DMS53 treated with DMSO at 0.1 percent for 48 hours (cell line): ENCODE results near the gene CAPS.

Experiments
- DNase-seq: peaks from one replicate; lab custom pipeline; 2025; ENCODE audit not compliant: unreplicated experiment; lab: John Stamatoyannopoulos, UW

CAPS gene

GRCh38 chr19:5933391-5934068 is 19.5 kb downstream of the CAPS start:
- no peak for DNase-seq

GRCh38 chr19:5934069-5934401 is 20.0 kb downstream of the CAPS start:
- no peak for DNase-seq

GRCh38 chr19:5934774-5935472 is 20.9 kb downstream of the CAPS start:
- DNase-seq, result no peak

- no peak for DNase-seq
Observed at GRCh38 chr19:5935473-5936291, 21.6 kb downstream of the CAPS start.

- DNase-seq, result no peak
Observed at GRCh38 chr19:5936292-5936592, 22.2 kb downstream of the CAPS start.

- no peak for DNase-seq
Observed at GRCh38 chr19:5937550-5937949, 23.5 kb downstream of the CAPS start.

GRCh38 chr19:5940260-5941208 is 26.5 kb downstream of the CAPS start:
- no peak for DNase-seq

- no peak for DNase-seq
Observed at GRCh38 chr19:5941673-5942072, 27.6 kb downstream of the CAPS start.

- no peak for DNase-seq
Observed at GRCh38 chr19:5943045-5943444, 29.0 kb downstream of the CAPS start.

- no peak for DNase-seq
Observed at GRCh38 chr19:5943623-5944022, 29.6 kb downstream of the CAPS start.

GRCh38 chr19:5947435-5947834 is 33.4 kb downstream of the CAPS start:
- no peak for DNase-seq

GRCh38 chr19:5948752-5949564 is 34.9 kb downstream of the CAPS start:
- DNase-seq, result no peak

- DNase-seq, result peak; percentile 64
Observed at GRCh38 chr19:5949792-5950305, 35.8 kb downstream of the CAPS start.

GRCh38 chr19:5950741-5951140 is 36.7 kb downstream of the CAPS start:
- DNase-seq, result no peak

GRCh38 chr19:5951338-5951861 is 37.3 kb downstream of the CAPS start:
- DNase-seq, result no peak

GRCh38 chr19:5952193-5953029 is 38.4 kb downstream of the CAPS start:
- no peak for DNase-seq

GRCh38 chr19:5953030-5953589 is 39.1 kb downstream of the CAPS start:
- no peak for DNase-seq

GRCh38 chr19:5953680-5954213 is 39.7 kb downstream of the CAPS start:
- no peak for DNase-seq
